ENCODE measurements around the gene PIAS1. TPM values are rescaled to one million over a fixed set of nuclear protein-coding genes. Genes with fewer than 3 reads are reported as not detected.

PIAS1 gene
- total RNA-seq, 3 donors from 2014 or later (not counting 1 experiment from before 2014, with no cell fraction given): 94.7 to 103 (median 99.2) TPM

DNA sequence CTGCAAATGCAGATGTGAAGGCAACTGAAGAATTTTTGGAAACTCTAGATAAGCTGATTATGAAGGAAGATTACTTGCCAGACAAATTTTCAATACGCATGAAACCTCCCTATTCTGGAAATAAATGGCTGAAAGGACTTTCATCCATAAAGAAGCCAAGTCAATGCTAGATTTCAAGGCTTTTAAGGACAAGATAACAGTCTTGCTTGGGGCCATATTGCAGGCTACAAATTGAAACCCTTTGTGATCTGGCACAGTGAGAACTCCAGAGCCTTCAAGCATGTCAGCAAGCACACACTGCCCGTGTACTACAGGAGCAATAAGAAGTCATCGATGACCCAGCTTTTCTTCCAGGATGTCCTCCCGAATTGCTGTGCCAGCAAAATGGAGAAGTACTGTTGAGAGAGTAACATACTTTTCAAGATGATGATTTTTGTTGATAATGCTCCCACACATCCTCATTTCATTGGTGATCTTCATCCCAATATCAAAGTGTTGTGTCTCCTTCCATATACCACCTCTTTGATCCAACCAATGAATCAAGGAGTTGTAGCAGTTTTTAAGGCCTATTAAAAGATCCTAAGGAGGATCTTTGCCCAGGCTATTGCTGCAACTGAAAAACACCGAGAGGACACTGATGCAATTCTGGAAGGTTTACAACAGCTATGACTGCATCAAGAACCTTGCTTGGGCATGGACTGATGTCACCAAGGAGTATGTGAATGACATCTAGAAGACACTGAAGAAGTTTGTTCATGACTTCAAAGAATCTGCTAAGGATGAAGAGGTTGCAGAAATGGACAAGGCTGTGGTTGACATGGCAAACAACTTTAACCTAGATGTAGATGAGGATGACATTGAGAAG is 130.7 kb downstream of the PIAS1 start:
- Histone ChIP-seq H3K36me3 (ENCODE audit: control insufficient read depth, insufficient read depth, low read length) (peaks cover 78% of the 10 kb centered on the region), H3K4me1 (ENCODE audit: control insufficient read depth, insufficient read depth, low read length) (no peaks in the 10 kb centered on the region), H3K27ac (ENCODE audit: low read length) (no peak overlapping the region), H3K4me3 (ENCODE audit: low read length) (no peak overlapping the region), H3K9me3 (ENCODE audit: control insufficient read depth, insufficient read depth, low read length) (no peaks in the 10 kb centered on the region), H3K27me3 (ENCODE audit: control insufficient read depth, insufficient read depth, low read length) (no peaks in the 10 kb centered on the region)
- TF ChIP-seq, protein P1, sequence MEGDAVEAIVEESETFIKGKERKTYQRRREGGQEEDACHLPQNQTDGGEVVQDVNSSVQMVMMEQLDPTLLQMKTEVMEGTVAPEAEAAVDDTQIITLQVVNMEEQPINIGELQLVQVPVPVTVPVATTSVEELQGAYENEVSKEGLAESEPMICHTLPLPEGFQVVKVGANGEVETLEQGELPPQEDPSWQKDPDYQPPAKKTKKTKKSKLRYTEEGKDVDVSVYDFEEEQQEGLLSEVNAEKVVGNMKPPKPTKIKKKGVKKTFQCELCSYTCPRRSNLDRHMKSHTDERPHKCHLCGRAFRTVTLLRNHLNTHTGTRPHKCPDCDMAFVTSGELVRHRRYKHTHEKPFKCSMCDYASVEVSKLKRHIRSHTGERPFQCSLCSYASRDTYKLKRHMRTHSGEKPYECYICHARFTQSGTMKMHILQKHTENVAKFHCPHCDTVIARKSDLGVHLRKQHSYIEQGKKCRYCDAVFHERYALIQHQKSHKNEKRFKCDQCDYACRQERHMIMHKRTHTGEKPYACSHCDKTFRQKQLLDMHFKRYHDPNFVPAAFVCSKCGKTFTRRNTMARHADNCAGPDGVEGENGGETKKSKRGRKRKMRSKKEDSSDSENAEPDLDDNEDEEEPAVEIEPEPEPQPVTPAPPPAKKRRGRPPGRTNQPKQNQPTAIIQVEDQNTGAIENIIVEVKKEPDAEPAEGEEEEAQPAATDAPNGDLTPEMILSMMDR (IDR thresholded peaks at IDR 0.05): no peak
- Mint-ChIP-seq H3K36me3 (peaks cover 29% of the 10 kb centered on the region), H3K27me3 (ENCODE audit: low read depth in 2 of 2) (no peaks in the 10 kb centered on the region), H3K4me3 (no peak overlapping the region), H3K9me3 (no peaks in the 10 kb centered on the region), H3K4me1 (peaks cover 5% of the 10 kb centered on the region in 2 donors), H3K27ac (no peak overlapping the region)
- WGBS (ENCODE audit: insufficient coverage): 90% methylated on average over 5 of the region's 5 CpGs
- intact Hi-C loops (cut with micrococcal nuclease): no loop called here
- ATAC-seq: no peak
- DNase-seq: no peak

DNA sequence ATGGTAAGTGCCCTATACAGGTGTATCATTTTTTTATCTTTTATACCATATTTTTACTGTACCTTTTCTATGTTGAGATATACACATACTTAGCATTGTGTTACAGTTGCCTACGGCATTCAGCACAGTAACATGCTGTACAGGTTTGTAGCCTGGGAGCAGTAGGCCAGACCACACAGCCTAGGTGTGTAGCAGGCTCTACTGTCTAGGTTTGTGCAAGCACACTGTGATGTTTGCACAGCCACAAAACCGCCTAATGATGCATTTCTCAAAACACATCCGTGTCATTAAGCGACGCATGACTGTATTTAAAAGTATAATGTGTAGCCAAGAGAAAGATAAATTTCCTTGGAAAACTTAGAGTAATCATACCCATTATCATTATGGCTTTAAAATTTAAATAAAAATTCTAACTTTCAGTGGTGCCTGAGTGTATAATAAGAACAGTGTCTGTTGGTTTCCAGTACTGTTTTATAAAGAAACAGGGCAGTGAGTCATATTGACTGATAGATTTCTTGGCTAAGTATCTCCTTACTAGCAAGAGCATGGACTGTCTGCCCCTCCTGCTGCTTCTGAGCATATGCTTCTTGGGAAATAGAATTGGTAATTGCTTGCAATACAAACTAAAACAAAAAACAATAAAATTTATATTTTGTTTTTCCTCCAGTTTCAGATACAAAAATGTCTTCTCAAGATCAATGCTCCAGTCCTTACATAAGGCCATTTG is 132.7 kb downstream of the PIAS1 start:
- Mint-ChIP-seq H3K27ac (no peak overlapping the region), H3K27me3 (ENCODE audit: low read depth in 2 of 2) (no peaks in the 10 kb centered on the region), H3K9me3 (no peaks in the 10 kb centered on the region), H3K4me1 (peaks cover 0 to 5% of the 10 kb centered on the region in 2 donors), H3K36me3 (peaks cover 29% of the 10 kb centered on the region), H3K4me3 (no peak overlapping the region)
- H3K27ac ChIP-seq (ENCODE audit: low read length): no peak overlapping the region
- H3K27me3 ChIP-seq (ENCODE audit: control insufficient read depth, insufficient read depth, low read length): no peaks in the 10 kb centered on the region
- TF ChIP-seq, protein P1 (IDR thresholded peaks at IDR 0.05): no peak
- no peak for ATAC-seq
- H3K9me3 ChIP-seq (ENCODE audit: control insufficient read depth, insufficient read depth, low read length): no peaks in the 10 kb centered on the region
- WGBS (ENCODE audit: insufficient coverage): 100% methylated on average over 2 of the region's 5 CpGs
- no peak overlapping the region for H3K4me3 ChIP-seq (ENCODE audit: low read length)
- peaks cover 74% of the 10 kb centered on the region for H3K36me3 ChIP-seq (ENCODE audit: control insufficient read depth, insufficient read depth, low read length)
- no peaks in the 10 kb centered on the region for H3K4me1 ChIP-seq (ENCODE audit: control insufficient read depth, insufficient read depth, low read length)
- DNase-seq: no peak
- intact Hi-C loops (cut with micrococcal nuclease): no loop called here

DNA sequence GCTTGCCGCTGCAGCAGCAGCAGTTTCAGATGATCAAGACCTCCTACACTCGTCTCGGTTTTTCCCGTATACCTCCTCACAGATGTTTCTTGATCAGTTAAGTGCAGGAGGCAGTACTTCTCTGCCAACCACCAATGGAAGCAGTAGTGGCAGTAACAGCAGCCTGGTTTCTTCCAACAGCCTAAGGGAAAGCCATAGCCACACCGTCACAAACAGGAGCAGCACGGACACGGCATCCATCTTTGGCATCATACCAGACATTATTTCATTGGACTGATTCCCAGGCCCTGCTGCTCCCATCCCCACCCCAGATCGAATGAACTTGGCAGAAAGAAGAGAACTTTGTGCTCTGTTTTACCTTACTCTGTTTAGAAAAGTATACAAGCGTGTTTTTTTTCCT is 133.4 kb downstream of the PIAS1 start:
- Mint-ChIP-seq H3K9me3 (no peaks in the 10 kb centered on the region), H3K27ac (no peak overlapping the region), H3K4me1 (peaks cover 0 to 5% of the 10 kb centered on the region in 2 donors), H3K27me3 (ENCODE audit: low read depth in 2 of 2) (no peaks in the 10 kb centered on the region), H3K36me3 (peaks cover 29% of the 10 kb centered on the region), H3K4me3 (no peak overlapping the region)
- 85% methylated on average over 8 of the region's 9 CpGs for WGBS (ENCODE audit: insufficient coverage)
- Histone ChIP-seq H3K9me3 (ENCODE audit: control insufficient read depth, insufficient read depth, low read length) (no peaks in the 10 kb centered on the region), H3K27me3 (ENCODE audit: control insufficient read depth, insufficient read depth, low read length) (no peaks in the 10 kb centered on the region), H3K36me3 (ENCODE audit: control insufficient read depth, insufficient read depth, low read length) (peaks cover 72% of the 10 kb centered on the region), H3K4me1 (ENCODE audit: control insufficient read depth, insufficient read depth, low read length) (no peaks in the 10 kb centered on the region), H3K27ac (ENCODE audit: low read length) (no peak overlapping the region), H3K4me3 (ENCODE audit: low read length) (no peak overlapping the region)
- TF ChIP-seq, protein P1 (IDR thresholded peaks at IDR 0.05): no peak
- no peak for ATAC-seq
- DNase-seq: no peak
- intact Hi-C loops (cut with micrococcal nuclease): no loop called here
